GM18507 (cell line): ENCODE results near the gene LGR6.
"Not testable (repeated sequence)": the region's sequence is repeated elsewhere in the genome, so short reads cannot be mapped to it uniquely, and the experiment has no call there.

Source experiments
- DNase-seq: peaks from one replicate; pipeline ENCODE4 v3.0.0; 2011; ENCODE audit warnings: low read depth; ENCODE audit not compliant: insufficient read length; ENCODE audit errors: extremely low spot score
- FAIRE-seq: peaks from 2 replicates; lab custom pipeline; 2011; peaks lifted over from hg19 to GRCh38; lab: Jason Lieb, UNC

Gene LGR6

GRCh38 chr1:202193614-202194327, at the start of gene LGR6:
TSS of gene LGR6 (plus strand) at chr1:202193799. CDS start at chr1:202193990, 191 bp downstream.
- FAIRE-seq: no peak
- DNase-seq: no peak

GRCh38 chr1:202144402-202145067, 49.1 kb upstream of the LGR6 start, which contains the start of gene ARL8A:
TSS of gene ARL8A (minus strand) at chr1:202144737. CDS start at chr1:202144572, 165 bp downstream.
- peak; percentile 65 for DNase-seq

GRCh38 chr1:202145068-202145743, 48.4 kb upstream of the LGR6 start:
- DNase-seq (no peak), FAIRE-seq (no peak)

More at GRCh38 chr1:202144402-202145067, 49.1 kb upstream of the LGR6 start, which contains the start of gene ARL8A:
- no peak for FAIRE-seq

- FAIRE-seq, DNase-seq: not testable (repeated sequence)
Observed at GRCh38 chr1:202145744-202146140, 47.9 kb upstream of the LGR6 start.

- DNase-seq (no peak), FAIRE-seq (no peak)
Observed at GRCh38 chr1:202146279-202146678, 47.3 kb upstream of the LGR6 start.

GRCh38 chr1:202146993-202147392, 46.6 kb upstream of the LGR6 start:
- no peak for DNase-seq
- FAIRE-seq: no peak

- DNase-seq: no peak
- no peak for FAIRE-seq
Observed at GRCh38 chr1:202148391-202148790, 45.2 kb upstream of the LGR6 start.

- FAIRE-seq: no peak
- DNase-seq: no peak
Observed at GRCh38 chr1:202149566-202149965, 44.0 kb upstream of the LGR6 start.

- FAIRE-seq: no peak
- DNase-seq: no peak
Observed at GRCh38 chr1:202150187-202150586, 43.4 kb upstream of the LGR6 start.

- FAIRE-seq (no peak), DNase-seq (no peak)
Observed at GRCh38 chr1:202150602-202151001, 43.0 kb upstream of the LGR6 start.

- DNase-seq (no peak), FAIRE-seq (no peak)
Observed at GRCh38 chr1:202151045-202151444, 42.6 kb upstream of the LGR6 start.

- DNase-seq: no peak
- FAIRE-seq: no peak
Observed at GRCh38 chr1:202152399-202152798, 41.2 kb upstream of the LGR6 start.

GRCh38 chr1:202153284-202153683, 40.3 kb upstream of the LGR6 start:
- FAIRE-seq (no peak), DNase-seq (no peak)

GRCh38 chr1:202154148-202154765, 39.3 kb upstream of the LGR6 start:
- no peak for DNase-seq
- FAIRE-seq: no peak

GRCh38 chr1:202154766-202155477, 38.7 kb upstream of the LGR6 start:
- FAIRE-seq (no peak), DNase-seq (no peak)

GRCh38 chr1:202155478-202156021, 38.0 kb upstream of the LGR6 start:
- DNase-seq: no peak
- no peak for FAIRE-seq

GRCh38 chr1:202156590-202156989, 37.0 kb upstream of the LGR6 start:
- no peak for DNase-seq
- FAIRE-seq: no peak

- no peak for FAIRE-seq
Observed at GRCh38 chr1:202157945-202158344, 35.7 kb upstream of the LGR6 start.

More at GRCh38 chr1:202157945-202158344, 35.7 kb upstream of the LGR6 start:
- no peak for DNase-seq
